Transverse colon (tissue), 4 donors: Measurements from ENCODE around the gene ZNF222. TPM values are rescaled to one million over a fixed set of nuclear protein-coding genes. Genes with fewer than 3 reads are reported as not detected.

ENCODE experiments used
- DNase-seq: peaks from one replicate; pipeline ENCODE4 v3.0.0-alpha.2; 2019
- H3K27ac ChIP-seq, 4 donors: fragments of 200-600 bp; sonication (generic); 2 replicates each; pipeline ENCODE4 v1.5.1; 2016 to 2018; ENCODE audit warnings: inconsistent platforms in 4 of 4
- H3K27me3 ChIP-seq: fragments of 200-600 bp; sonication (generic); 2 replicates; pipeline ENCODE4 v1.5.1; 2017; ENCODE audit warnings: inconsistent platforms
- H3K36me3 ChIP-seq, 4 donors: fragments of 200-600 bp; sonication (generic); 2 replicates each; pipeline ENCODE4 v1.5.1; 2017 to 2019; ENCODE audit warnings: inconsistent platforms in 4 of 4
- H3K4me1 ChIP-seq, 4 donors: fragments of 200-600 bp; sonication (generic); 2 replicates each; pipeline ENCODE4 v1.5.1; 2017 to 2020; ENCODE audit warnings: inconsistent platforms in 4 of 4
- H3K4me3 ChIP-seq, 4 donors: fragments of 200-600 bp; sonication (generic); 1 replicate in 1 of 4; 2 replicates in 3 of 4; pipeline versions ENCODE4 v1.5.1 to v1.6.1; 2017 to 2019; ENCODE audit warnings: inconsistent platforms in 4 of 4
- H3K9me3 ChIP-seq, 2 donors: fragments of 200-600 bp; sonication (generic); 2 replicates each; pipeline ENCODE4 v1.5.1; 2017 to 2019; ENCODE audit warnings: inconsistent platforms in 2 of 2
- CTCF ChIP-seq, 5 experiments: fragments of 200-600 bp in 3 of 5; fragments of 450-650 bp in 2 of 5; sonication (generic) in 3 of 5; IDR thresholded peaks; 1 replicate in 2 of 5; 2 replicates in 3 of 5; pipeline ENCODE4 v1.5.1; 2016 to 2017; ENCODE audit warnings: antibody characterized with exemption in 5 of 5, inconsistent platforms in 3 of 5, mild to moderate bottlenecking in 2 of 5, moderate library complexity in 1 of 5
- EP300 ChIP-seq: sonication (generic); formaldehyde crosslinking; IDR thresholded peaks from one replicate; pipeline ENCODE4 v1.6.1; 2017; ENCODE audit warnings: antibody characterized with exemption, low read depth
- POLR2A ChIP-seq: fragments of 450-650 bp; IDR thresholded peaks from one replicate; pipeline ENCODE4 v1.6.1; 2016; ENCODE audit warnings: antibody characterized with exemption, mild to moderate bottlenecking, moderate library complexity
- POLR2AphosphoS5 ChIP-seq, 3 donors: sonication (generic); formaldehyde crosslinking; IDR thresholded peaks; one replicate each; pipeline ENCODE4 v1.6.1; 2016; ENCODE audit warnings: antibody characterized with exemption in 3 of 3
- WGBS, 2 donors: methylation state at CpG; one replicate each; pipeline ENCODE4 v1.1.5; 2018; ENCODE audit warnings: low coverage in 1 of 2; 5-methylcytosine and 5-hydroxymethylcytosine counted together
- in situ Hi-C, 4 donors: fragments of 200-750 bp; cut with MboI; loops; one replicate each; pipeline versions ENCODE4 v1.15.0 to v1.15.1; 2017; ENCODE audit warnings: low sequenced_read_pairs in 3 of 4, low pct_ligation_motif_present in 1 of 4, low pct_unique_long_range_greater_than_20kb in 1 of 4
- intact Hi-C: fragments of 100-400 bp; cut with DNase I; formaldehyde crosslinking; loops from one replicate; pipeline ENCODE4 v1.15.1; 2023; ENCODE audit warnings: low total_unique reads
- total RNA-seq, 4 donors: library from RNA; depleted of rRNA; stranded (reverse); fragments of >200 nt; gene quantifications; one replicate each; pipeline ENCODE4 v1.1.0, GENCODE V29; 2016

ZNF222 gene
- total RNA-seq: 1 to 10 TPM in 3 of 4 donors, not detected in 1; 2.2 to 6.3 (median 3.0) TPM

GRCh38 chr19:44025217-44025936 is at the start of gene ZNF222:
ZNF222 (plus strand) TSS chr19:44025379; CDS start chr19:44025437, 58 bp downstream.
- in situ Hi-C loops (no loop called here), intact Hi-C loops (no loop called here)
- Histone ChIP-seq H3K27ac (peak within 1 kb of the TSS; percentile 12 to 70 (median 44)), H3K4me3 (peak within 1 kb of the TSS; percentile 37 to 88 (median 74)), H3K27me3 (peaks cover 4% of the 10 kb centered on the region), H3K36me3 (peaks cover 0 to 37% (median 17%) of the 10 kb centered on the region in 4 donors), H3K9me3 (peaks cover 14 to 16% of the 10 kb centered on the region in 2 donors), H3K4me1 (peaks cover 0 to 11% (median 5%) of the 10 kb centered on the region in 4 donors)
- 0 to 5% methylated on average over 8 to 35 of the region's 37 CpGs for WGBS, 2 donors
- TF ChIP-seq CTCF (IDR thresholded peaks at IDR 0.05): no peak
- no peak for TF ChIP-seq EP300
- TF ChIP-seq POLR2AphosphoS5 (IDR thresholded peaks at IDR 0.05): peak in 1 of 3 donors; percentile 7
- peak; percentile 87 for DNase-seq

GRCh38 chr19:43976732-43977131 is 48.4 kb upstream of the ZNF222 start:
- no peak for TF ChIP-seq POLR2AphosphoS5 (IDR thresholded peaks at IDR 0.05)
- TF ChIP-seq POLR2A: no peak
- TF ChIP-seq EP300: no peak
- no peak for TF ChIP-seq CTCF (IDR thresholded peaks at IDR 0.05)
- Histone ChIP-seq H3K27me3 (no peaks in the 10 kb centered on the region), H3K4me3 (no peak overlapping the region), H3K36me3 (peaks cover 0 to 6% (median 0%) of the 10 kb centered on the region in 4 donors), H3K9me3 (peaks cover 77 to 90% of the 10 kb centered on the region in 2 donors), H3K27ac (no peak overlapping the region), H3K4me1 (no peaks in the 10 kb centered on the region)
- in situ Hi-C loops: no loop called here
- intact Hi-C loops: no loop called here
- 73 to 75% methylated on average over 1 of the region's 1 CpG for WGBS, 2 donors
- no peak for DNase-seq

GRCh38 chr19:43983544-43983911 is 41.7 kb upstream of the ZNF222 start:
- H3K9me3 ChIP-seq: peaks cover 17 to 29% of the 10 kb centered on the region in 2 donors
- 89 to 90% methylated on average over 2 of the region's 2 CpGs for WGBS, 2 donors
- peak overlapping the region; percentile 75 to 85 (median 80) for H3K27ac ChIP-seq
- H3K27me3 ChIP-seq: no peaks in the 10 kb centered on the region
- H3K4me1 ChIP-seq: peaks cover 0 to 13% (median 9%) of the 10 kb centered on the region in 4 donors
- H3K4me3 ChIP-seq: peak overlapping the region in 3 of 4 donors; percentile 69 to 87 (median 81)
- DNase-seq: no peak
- TF ChIP-seq EP300 (no peak), POLR2A (no peak), POLR2AphosphoS5 (IDR thresholded peaks at IDR 0.05) (no peak), CTCF (IDR thresholded peaks at IDR 0.05) (no peak)
- intact Hi-C loops: no loop called here
- H3K36me3 ChIP-seq: peaks cover 0 to 5% (median under 1%) of the 10 kb centered on the region in 4 donors
- in situ Hi-C loops: no loop called here

GRCh38 chr19:43983912-43984686 is 41.1 kb upstream of the ZNF222 start, which contains the start of gene ZNF155:
ZNF155 (plus strand) TSS chr19:43984188; CDS start chr19:43988544, 4,356 bp downstream.
- Histone ChIP-seq H3K9me3 (peaks cover 16 to 26% of the 10 kb centered on the region in 2 donors), H3K4me3 (peak within 1 kb of the TSS; percentile 54 to 87 (median 75)), H3K36me3 (peaks cover 0 to 10% (median 4%) of the 10 kb centered on the region in 4 donors), H3K27ac (peak within 1 kb of the TSS; percentile 75 to 85 (median 80)), H3K27me3 (no peaks in the 10 kb centered on the region), H3K4me1 (peaks cover 0 to 13% (median 9%) of the 10 kb centered on the region in 4 donors)
- in situ Hi-C loops (no loop called here), intact Hi-C loops (no loop called here)
- DNase-seq: peak; percentile 91
- TF ChIP-seq POLR2AphosphoS5 (IDR thresholded peaks at IDR 0.05) (peak; percentile 50 to 75 (median 59)), POLR2A (no peak)
- WGBS, 2 donors: 0 to 1% methylated on average over 5 to 40 of the region's 40 CpGs
